ES-I3 (cell line): ENCODE measurements around the gene ZCCHC2.

ENCODE experiments used
- H3K36me3 ChIP-seq: 2 replicates; pipeline ENCODE4 v1.6.1; 2013; ENCODE audit warnings: mild to moderate bottlenecking, low read length, control low read depth, moderate library complexity; ENCODE audit not compliant: insufficient read depth
- H3K4me1 ChIP-seq: 2 replicates; pipeline ENCODE4 v1.6.1; 2013; ENCODE audit warnings: mild to moderate bottlenecking, control low read depth, low read length; ENCODE audit not compliant: insufficient read depth
- H3K9ac ChIP-seq: 2 replicates; pipeline ENCODE4 v1.6.1; 2013; ENCODE audit warnings: low read depth, mild to moderate bottlenecking, low read length, moderate library complexity
- H3K9me3 ChIP-seq: 2 replicates; pipeline ENCODE4 v1.6.1; 2013; ENCODE audit warnings: mild to moderate bottlenecking, low read length, moderate library complexity; ENCODE audit not compliant: control insufficient read depth, insufficient read depth

Gene ZCCHC2

DNA sequence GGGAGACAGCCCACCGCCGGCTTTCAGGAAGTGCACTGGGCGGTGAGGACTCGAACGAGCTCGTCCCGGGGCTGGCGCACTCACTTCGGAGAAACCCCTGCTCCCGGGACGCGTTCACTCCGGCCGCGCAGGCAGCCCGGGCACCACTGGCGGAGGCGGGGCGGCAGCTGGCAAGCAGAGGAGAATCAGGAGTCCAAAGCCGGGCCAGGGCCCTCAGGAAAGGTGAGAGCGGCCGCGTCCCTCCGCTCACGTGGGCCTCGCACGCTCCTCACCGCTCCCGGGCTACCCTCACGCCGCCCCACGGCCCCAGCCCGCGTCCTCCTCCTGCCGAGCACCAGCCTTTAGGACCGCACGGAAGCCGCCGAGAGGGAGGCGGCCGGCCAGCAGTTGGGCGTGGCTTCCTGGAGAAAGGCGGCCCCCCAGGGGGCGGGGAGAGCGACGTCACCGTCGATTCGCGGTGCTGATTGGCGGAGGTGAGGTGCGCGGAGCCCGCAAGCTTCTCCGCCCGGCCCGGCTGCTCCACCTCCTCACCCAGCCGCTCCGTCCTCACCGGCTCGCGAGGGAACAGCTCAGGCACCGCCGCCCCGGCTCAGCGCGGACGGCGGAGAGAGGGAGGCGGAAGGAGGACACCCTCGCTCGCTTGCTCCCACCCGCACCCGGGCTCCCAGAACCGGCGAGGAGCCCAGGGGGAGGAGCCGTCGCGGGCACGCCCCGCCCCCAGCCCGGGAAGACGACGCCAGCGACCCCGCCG, at the start of gene ZCCHC2:
Gene ZCCHC2, plus strand, starts transcription at position 522 of the 751 bp plus-strand sequence. CDS start 400 bp downstream, outside the sequence.
- Histone ChIP-seq H3K4me1 (peaks cover 24% of the 10 kb centered on the region), H3K36me3 (no peaks in the 10 kb centered on the region), H3K9me3 (no peaks in the 10 kb centered on the region)

DNA sequence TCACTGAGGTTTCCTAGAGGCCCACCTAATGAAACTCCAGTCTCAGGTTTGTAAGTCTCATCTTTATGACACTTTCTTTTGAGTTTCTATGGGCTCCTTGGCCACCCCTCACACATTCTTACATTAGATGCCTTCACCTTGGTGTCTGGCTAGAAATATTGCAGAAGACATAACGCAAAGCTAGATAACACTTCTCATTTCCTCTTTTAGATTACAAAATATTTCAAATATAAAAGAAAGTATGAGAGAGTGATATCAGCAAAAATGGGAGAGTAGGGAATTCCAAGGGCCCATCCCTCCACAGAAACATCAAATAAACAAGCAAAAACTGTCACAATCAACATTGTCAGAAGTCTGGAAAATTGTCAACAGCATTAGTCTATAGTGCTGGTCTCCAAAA, 43.3 kb upstream of the ZCCHC2 start:
- H3K9ac ChIP-seq, result no peak overlapping the region
- H3K9me3 ChIP-seq, result peaks cover 9% of the 10 kb centered on the region; the same call in 1 of the 2 replicates
- H3K4me1 ChIP-seq, result no peaks in the 10 kb centered on the region
- H3K36me3 ChIP-seq, result no peaks in the 10 kb centered on the region

More for the DNA sequence above, at the start of gene ZCCHC2:
- peak within 1 kb of the TSS; percentile 93 for H3K9ac ChIP-seq

DNA sequence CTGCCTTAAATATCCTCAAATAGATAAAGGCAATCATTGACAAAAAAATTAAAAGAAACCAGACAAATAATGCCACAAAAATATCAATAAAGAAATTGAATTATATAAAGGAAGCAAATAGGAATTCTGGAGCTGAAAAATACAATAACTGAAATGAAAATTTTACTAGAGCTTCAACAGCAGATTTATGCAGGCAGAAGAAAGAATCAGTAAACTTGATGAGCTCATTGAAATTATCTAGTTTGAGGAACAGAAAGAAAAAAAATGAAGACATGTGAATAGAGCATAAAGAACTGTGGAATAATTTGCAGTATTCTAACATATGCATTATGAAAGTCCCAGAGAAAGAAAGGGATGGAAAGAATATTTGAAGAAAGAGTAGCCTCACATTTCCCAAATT, 41.9 kb upstream of the ZCCHC2 start:
- Histone ChIP-seq H3K36me3 (no peaks in the 10 kb centered on the region), H3K4me1 (peaks cover 2% of the 10 kb centered on the region; the same call in 1 of the 2 replicates), H3K9me3 (peaks cover 9% of the 10 kb centered on the region; the same call in 1 of the 2 replicates)

DNA sequence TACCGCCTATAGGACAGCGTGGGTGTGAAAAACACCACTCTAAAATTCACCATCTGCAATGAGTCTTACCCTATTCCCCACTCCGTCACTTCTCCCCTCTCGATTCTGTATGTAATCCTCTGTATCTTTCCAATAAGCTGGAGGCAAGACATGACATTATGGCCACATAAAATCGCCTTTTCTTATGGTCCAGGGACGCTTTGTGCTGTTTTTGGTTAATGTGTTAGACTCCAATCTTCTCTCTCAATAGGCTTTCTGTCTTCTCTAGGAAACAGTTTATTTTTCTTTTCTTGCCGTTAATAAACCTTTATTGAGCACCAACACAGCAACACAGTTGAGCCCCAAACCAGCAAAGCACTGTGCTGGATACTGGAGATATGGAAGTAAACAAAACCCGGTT, 37.9 kb upstream of the ZCCHC2 start:
- H3K9ac ChIP-seq, result no peak overlapping the region

More for the DNA sequence above, 41.9 kb upstream of the ZCCHC2 start:
- H3K9ac ChIP-seq, result no peak overlapping the region

DNA sequence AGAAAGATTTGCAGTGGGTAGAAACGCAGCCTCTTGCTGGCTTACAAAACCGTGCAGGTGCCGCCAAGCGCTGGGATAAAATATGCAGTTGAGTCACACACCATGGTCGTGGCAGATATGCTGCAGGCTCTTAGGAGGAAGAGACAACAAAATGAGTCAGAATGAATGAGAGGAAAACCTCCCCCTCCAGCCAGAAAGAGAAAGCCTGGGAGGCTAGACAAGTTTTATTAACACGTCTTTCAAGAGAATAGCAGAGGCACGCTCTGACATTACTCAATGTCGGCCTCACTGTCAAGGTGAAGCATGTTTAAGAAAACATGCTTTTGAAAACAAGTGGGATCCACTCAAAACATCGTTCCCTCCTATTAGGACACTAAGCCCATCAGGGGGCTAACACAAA, 37.1 kb upstream of the ZCCHC2 start:
- H3K4me1 ChIP-seq, result peaks cover 14% of the 10 kb centered on the region
- 0 out of 2 replicates have a peak, but pooled peaks cover 2% of the 10 kb centered on the region for H3K9me3 ChIP-seq
- peak overlapping the region; percentile 34; the same call in 1 of the 2 replicates for H3K9ac ChIP-seq
- no peaks in the 10 kb centered on the region for H3K36me3 ChIP-seq

More for the DNA sequence above, 37.9 kb upstream of the ZCCHC2 start:
- peaks cover 8% of the 10 kb centered on the region; the same call in 1 of the 2 replicates for H3K9me3 ChIP-seq
- H3K4me1 ChIP-seq, result peaks cover 14% of the 10 kb centered on the region
- H3K36me3 ChIP-seq, result no peaks in the 10 kb centered on the region

DNA sequence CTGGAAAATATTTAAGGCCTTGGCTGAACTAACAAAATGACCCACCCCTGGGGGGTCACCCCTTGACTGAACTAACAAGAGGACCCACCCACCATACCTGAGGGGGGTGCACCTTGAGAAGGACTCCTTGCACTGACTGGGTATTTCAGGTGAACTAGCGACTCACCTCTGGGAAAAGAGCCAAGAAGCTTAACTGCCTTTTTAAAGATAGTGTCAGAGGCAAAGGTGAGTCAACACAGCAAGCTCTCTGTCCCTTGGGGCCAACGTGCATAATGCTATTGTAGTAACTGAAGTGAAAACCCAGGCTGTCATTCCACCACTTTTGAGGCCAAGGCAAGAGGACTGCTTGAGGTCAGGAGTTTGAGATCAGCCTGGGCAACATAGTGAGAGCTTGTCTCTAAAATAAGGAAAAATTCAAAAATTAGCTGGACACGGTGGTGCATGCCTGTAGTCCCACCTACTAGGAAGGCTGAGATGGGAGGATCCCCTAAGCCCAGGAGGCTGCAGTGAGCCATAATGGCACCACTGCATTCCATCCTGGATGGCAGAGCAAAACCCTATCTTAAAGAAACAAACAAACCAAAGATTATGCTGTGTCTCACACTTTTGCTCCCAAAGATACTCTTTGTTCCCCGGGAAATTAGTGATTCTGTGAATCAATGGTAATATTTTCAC, 36.4 kb upstream of the ZCCHC2 start:
- H3K9me3 ChIP-seq, result no peaks in the 10 kb centered on the region
- H3K36me3 ChIP-seq, result no peaks in the 10 kb centered on the region
- peaks cover 14% of the 10 kb centered on the region for H3K4me1 ChIP-seq
- peak overlapping the region; percentile 34; the same call in 1 of the 2 replicates for H3K9ac ChIP-seq

DNA sequence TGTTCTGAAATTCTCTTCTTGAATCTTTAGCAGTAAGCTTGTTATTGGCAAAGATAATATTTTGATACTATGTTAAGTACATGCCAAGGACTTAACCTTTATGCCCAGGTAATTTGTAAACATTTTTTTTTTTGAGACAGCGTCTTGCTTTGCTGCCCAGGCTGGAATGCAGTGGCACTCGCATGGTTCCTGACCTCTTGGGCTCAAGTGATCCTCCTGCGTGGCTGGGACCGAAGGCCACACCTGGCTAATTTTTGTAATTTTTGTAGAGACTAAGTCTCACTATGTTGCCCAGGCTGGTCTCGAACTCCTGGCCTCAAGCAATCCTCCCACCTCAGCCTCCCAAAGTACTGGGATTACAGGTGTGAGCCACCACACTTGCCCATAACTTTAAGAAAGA, 35.7 kb upstream of the ZCCHC2 start:
- H3K9me3 ChIP-seq, result no peaks in the 10 kb centered on the region
- no peak overlapping the region for H3K9ac ChIP-seq
- peaks cover 14% of the 10 kb centered on the region for H3K4me1 ChIP-seq
- no peaks in the 10 kb centered on the region for H3K36me3 ChIP-seq

DNA sequence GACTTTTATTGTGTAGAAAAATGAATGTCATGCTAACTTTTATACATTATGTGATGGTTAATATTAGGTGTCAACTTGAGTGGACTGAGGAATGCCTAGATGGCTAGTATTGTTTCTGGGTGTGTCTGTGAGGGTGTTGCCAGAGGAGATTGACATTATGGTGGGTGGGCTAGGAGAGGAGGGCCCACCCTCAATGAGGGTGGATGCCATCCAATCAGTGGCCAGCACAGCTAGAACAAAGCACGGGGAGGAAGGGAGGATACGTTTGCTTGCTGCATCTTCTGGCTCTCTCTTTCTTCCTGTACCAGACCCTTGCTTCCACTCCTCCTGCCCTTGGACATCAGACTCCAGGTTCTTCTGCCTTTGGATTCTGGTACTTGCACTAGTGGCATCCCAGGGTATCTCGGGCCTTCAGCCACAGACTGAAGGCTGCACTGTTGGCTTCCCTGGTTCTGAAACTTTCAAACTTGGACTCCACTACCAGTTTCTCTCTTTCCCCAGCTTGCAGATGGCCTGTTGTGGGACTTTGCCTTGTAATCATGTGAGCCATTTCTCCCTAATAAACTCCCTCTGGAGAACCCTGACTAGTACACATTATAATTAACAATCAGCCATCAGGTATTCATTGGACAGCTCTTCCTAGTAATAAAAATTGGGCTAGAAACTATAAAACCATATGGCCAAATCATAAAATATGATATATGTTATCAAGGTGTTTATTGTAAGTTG, 31.7 kb upstream of the ZCCHC2 start:
- H3K9ac ChIP-seq, result no peak overlapping the region
- H3K9me3 ChIP-seq, result no peaks in the 10 kb centered on the region
- no peaks in the 10 kb centered on the region for H3K36me3 ChIP-seq
- H3K4me1 ChIP-seq, result peaks cover 9% of the 10 kb centered on the region

DNA sequence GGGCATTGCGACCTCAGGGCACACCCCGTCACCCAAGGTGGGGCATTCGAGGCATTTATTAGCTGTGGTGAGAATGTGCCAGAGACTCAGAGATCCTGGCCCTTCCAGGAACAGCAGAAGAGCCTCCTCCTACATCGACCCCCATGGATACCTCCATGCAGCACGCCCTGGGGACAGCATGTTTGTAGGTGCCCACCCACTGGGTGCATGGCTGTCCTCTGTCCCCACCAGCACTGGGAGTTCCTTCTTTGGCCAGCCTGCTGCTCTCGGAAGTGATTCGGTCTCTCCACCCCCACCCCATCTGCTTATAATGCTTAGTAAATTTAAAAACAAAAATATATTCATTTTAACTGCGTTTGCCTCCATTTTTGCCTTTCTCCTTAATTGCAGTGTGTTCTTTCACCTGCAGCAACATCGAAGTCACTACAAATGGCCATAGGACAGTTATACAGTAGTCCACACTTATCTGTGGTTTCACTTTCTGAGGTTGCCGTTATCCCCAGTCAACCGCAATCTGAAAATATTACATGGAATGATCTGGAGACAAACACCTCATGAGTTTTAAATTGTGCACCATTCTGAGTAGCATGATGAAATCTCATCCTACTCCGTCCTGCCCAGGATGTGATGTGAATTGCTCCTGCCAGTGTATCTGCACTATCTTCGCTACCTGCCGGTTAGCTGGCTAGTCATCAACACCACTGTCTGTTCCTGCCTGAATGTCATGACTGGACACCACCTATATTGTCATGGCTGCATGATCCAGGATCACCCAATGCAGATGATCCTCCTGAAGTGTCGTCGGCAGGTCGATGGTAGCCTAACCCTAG, 29.6 kb upstream of the ZCCHC2 start:
- Histone ChIP-seq H3K4me1 (no peaks in the 10 kb centered on the region), H3K9me3 (no peaks in the 10 kb centered on the region), H3K36me3 (no peaks in the 10 kb centered on the region), H3K9ac (no peak overlapping the region)

DNA sequence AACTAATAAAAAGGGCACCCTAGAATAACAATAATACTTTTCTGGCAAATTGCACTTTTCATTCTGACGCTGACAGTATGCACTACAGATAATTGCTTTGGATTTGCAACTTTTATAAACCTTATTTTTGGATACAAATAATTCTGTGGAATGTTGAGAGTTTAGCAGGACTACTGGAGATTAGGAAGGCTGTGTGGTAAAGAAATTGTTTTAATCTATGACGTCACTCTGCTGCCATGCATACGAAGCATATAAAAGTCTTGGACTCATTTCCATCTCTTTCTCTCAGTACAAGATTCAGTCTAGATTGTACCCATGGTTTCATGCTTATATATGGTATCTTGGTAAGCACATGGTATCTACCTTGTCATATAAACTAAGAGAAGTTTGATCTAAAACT, 28.1 kb upstream of the ZCCHC2 start:
- Histone ChIP-seq H3K9ac (no peak overlapping the region), H3K36me3 (no peaks in the 10 kb centered on the region)

DNA sequence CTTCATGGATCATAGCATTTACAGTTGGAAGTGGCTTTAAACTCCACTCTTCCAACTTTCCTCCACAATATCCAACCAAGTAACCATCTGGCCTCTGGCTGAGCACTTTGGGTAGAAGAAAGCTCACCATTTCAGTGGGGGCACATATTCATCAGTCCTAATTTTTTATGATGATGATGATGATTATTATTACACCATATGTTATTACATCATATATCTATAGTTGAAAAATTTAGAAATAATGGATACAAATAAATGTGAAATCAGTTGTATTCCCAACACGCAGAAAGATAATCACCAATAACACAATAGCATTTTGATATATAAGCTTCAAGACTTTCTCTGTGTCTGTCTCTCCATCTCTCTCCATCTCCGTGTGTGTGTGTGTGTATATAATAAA, 26.6 kb upstream of the ZCCHC2 start:
- Histone ChIP-seq H3K9ac (no peak overlapping the region), H3K9me3 (no peaks in the 10 kb centered on the region), H3K36me3 (no peaks in the 10 kb centered on the region), H3K4me1 (no peaks in the 10 kb centered on the region)

More for the DNA sequence above, 28.1 kb upstream of the ZCCHC2 start:
- Histone ChIP-seq H3K4me1 (no peaks in the 10 kb centered on the region), H3K9me3 (no peaks in the 10 kb centered on the region)

DNA sequence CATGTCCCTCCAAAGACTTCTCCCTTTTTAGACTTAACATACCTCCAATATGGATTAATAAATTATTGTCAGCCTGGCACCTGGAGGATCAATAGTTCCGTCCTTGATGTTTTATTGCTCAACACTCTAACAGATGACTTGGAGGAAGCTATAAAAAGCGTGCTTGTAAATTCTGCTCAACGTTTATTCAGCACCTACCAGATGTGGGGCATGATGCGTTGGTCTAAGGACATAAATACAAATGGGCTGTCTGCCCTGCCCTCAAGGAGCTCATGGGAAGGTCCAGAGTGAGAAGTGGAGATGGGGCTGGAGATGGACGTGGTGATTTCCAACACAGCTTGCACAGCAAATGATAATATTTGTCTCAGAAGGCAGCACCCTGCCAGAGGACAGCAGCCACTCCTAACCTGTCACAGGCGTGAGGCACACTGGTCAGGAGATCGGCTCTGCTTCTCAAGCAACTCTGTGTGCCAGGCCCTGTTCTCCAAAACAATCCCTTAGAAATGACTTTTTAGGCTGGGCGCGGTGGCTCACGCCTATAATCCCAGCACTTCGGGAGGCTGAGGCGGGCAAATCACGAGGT, 25.5 kb upstream of the ZCCHC2 start:
- Histone ChIP-seq H3K36me3 (no peaks in the 10 kb centered on the region), H3K9me3 (no peaks in the 10 kb centered on the region), H3K9ac (no peak overlapping the region), H3K4me1 (no peaks in the 10 kb centered on the region)

DNA sequence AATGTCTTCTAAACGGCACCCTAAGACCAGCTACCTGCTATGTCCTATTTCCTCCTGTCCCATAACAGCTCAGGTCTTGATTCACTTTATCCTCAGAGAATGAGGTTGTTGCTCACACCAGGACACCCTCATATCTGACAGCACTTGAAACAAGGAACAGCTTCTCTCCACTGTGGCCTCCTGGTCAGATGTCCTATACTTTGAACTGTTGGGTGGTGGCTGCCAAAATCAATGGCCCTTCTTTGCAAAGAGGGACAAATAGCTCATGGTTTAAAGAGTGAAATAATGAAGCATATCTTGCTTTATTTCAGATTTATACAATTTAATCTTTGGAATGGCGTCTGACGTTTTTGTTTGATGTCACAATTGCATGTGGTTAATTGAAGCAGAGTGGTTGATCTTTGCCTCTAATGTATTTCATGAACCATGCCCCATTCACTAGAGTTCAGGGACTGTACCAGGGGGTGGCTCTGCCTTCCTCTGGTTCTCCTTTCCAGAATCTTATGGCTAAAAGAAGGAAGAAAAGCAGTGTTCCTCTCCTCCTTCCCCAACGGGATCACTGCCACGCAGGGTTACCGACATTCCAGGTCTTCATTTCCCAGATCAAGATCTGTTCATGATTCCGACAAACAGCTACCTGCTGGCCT, 24.1 kb upstream of the ZCCHC2 start:
- no peaks in the 10 kb centered on the region for H3K9me3 ChIP-seq
- no peaks in the 10 kb centered on the region for H3K36me3 ChIP-seq
- H3K9ac ChIP-seq, result no peak overlapping the region

More for the DNA sequence above, 24.1 kb upstream of the ZCCHC2 start:
- H3K4me1 ChIP-seq, result no peaks in the 10 kb centered on the region
